GM19025 (cell line): ENCODE data around the gene C19orf67.
A peak's percentile ranks its signal among the peaks of the same experiment; 100 is the strongest.

Experiments
- ATAC-seq: cut with Tn5 transposase; IDR thresholded peaks from one replicate; pipeline ENCODE4 v1.9.1; 2021; ENCODE audit warnings: mild to moderate bottlenecking, low read depth, moderate library complexity; ENCODE audit not compliant: unreplicated experiment

The C19orf67 gene

GRCh38 chr19:14085309-14085995 lies at the start of gene C19orf67:
Gene C19orf67, minus strand, starts transcription at chr19:14085783. Its CDS starts 156 bp downstream, at chr19:14085627.
- no peak for ATAC-seq

- ATAC-seq: no peak
Measured at GRCh38 chr19:14135355-14135754, 49.8 kb upstream of the C19orf67 start.

- ATAC-seq: no peak
Measured at GRCh38 chr19:14127929-14128509, 42.4 kb upstream of the C19orf67 start.

GRCh38 chr19:14127176-14127575 lies 41.6 kb upstream of the C19orf67 start:
- no peak for ATAC-seq

DNA sequence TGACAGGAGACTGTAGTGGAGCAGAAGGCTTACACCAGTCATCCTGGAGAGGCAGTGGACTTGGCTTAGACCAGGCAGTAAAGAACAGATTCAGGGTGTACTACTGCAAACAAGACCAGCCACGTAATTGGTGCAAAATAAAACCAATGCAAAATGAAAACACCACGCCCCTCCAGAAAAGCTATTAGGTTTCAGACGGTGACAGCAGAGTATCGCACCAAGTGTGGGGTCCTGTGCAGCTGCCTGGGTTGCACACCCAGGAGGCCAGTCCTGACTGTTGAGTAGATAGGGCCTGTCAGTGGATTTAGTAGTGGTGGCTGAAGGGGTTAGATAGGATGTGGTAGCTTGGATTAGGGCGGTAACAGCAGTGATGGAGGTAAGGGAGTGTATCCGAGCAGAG lies 37.3 kb upstream of the C19orf67 start:
- no peak for ATAC-seq

DNA sequence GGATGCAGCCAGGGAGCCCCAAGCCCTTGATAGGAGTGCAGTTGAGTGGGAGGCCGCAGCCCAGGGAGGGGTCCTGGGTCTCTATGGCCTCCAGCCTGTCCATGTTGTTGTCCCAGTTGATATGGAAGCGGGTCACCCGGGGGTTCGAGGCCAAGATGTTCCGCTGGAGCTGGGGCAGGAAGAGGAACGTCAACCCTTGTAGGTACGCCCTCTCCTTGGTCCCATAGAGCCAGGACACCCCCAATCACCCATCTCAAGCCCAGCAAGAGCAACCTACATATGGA lies 34.9 kb upstream of the C19orf67 start:
- no peak for ATAC-seq

DNA sequence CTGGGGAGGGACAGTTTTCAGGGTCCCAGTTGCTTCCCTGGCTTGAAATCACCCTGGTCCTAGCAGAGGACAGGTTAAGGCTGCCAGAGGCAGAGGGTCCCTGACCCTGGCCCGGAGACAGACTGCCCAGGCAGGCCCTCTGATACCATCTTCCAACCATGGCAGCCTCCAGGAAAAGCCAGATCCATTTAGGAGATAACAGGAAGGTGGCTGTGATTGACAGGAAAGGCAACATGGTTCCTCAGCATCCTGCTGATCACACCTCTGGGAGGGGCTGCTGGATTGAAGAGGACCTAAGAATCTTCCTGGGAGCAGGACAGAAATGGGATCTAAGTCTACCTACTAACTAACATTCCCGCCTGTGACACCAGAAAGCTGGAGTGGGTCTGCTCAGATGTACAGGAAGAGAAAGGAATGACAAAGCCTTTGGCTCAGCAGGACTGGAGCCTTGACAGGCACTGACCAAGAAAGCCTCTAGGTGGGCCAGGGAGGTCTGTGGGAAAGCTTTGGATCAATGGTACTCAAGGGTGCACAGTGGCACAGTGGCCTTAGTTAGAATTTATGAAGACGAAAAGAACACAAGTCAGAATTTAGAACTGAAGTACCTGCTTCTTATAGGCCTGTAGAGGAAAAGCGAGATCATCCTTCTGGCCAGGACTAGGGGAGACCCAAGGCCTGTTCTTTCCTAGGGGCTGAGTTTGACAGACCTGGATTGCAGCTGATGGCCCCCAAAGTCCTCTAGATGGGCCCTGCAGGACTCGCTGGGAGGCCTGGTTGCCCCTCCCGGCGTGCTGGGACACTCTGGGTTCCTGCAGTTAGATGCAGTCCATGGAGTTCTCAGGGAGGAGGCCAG lies 34.3 kb upstream of the C19orf67 start:
- no peak for ATAC-seq

DNA sequence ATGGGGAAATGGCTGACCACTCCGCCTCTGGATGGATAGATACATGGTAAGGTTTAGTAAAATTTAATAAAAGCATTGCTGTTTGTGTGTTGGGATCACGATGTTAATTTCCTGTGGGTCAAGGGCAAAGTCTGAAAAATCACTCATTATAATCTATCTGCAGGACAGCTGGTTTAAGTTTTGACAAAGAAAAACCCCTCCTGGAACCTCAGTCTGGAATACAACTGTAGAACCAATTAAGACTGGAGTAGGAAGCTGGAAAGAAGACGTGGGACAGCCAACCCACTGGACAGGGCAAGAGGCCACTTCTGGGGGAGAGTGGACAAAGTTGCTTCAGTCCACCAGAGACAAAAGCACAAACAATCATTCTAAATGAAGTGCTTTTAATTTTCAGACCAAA lies 33.6 kb upstream of the C19orf67 start:
- ATAC-seq: no peak

DNA sequence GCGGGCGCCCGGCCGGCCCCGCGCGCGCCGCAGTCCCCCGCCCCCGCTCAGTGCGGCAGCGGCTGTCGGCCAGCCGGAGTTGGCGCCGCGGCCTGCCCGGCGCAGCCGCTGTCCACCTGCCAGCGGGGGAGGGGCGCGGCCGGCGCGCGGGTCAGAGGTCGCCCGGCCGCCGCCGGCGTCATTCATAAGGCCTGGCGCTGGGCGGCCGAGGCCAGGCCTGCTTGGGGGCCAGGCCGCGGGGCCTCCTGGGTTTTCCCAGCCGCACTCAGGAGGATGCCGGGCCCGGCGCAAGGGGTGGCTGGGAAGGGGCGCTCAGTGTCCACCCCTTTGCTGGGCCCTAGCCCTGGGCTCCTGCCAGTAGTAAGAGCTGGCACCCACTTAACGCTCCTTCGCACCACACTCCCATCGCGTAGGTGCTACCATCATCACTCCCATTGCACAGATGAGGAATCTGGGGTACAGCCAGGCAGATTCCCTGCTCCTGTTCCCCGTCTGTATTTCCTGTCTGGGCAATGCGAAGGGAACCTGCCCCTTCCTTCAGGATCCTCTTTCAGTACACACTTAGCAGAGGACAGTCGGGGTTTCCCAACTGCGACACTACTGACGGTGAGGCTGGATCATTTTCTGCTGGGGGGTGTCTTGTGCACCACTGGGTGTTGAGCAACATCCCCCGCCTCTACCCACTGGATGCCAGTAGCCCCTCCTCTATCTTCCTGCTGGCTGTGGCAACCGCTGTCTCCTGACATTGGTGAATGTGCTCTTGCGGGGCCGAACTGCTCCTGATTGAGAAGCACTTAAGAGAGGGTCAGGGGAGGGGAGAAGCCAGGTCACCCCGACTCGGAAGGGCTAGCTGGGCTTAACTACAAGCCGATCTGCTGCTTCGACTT lies 32.8 kb upstream of the C19orf67 start:
- ATAC-seq: peak; percentile 29

- peak; percentile 91 for ATAC-seq
Measured at GRCh38 chr19:14117668-14118164, 32.1 kb upstream of the C19orf67 start, which contains the start of gene PRKACA. Gene PRKACA, minus strand, starts transcription at chr19:14117762. Its CDS starts 215 bp downstream, at chr19:14117547.

DNA sequence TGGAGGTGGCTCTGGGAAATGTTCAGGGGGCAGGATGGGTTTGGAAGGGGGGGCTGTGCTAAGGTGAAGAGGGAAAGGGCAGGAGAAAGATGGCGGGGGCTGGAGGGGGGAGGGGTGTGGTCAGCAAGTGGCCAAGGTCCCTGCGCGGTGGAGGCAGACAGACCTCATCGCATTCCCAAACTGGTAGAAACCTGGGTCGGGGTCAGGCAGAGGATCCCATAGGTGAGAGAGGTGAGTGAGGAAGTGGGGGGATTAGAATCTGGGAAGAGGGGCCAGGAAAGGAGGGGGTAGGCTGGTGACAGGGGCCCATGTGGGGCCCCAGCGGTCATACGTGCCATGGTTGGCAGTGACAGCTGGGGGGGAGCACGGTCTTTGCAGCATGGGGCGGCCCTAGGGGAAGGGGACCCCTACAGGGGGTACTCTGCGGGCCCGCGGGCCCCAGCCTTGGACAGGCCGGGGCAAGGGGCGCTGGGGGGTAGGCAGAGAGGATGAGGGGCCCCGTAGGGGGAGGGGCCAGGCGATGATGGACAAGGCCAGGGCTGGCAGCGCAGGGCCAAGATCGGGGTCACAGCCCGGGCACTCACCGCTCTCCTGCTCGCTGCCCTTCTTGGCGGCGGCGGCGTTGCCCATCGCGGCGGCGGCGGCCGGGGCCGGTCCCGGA lies 31.5 kb upstream of the C19orf67 start:
- ATAC-seq: peak; percentile 5

DNA sequence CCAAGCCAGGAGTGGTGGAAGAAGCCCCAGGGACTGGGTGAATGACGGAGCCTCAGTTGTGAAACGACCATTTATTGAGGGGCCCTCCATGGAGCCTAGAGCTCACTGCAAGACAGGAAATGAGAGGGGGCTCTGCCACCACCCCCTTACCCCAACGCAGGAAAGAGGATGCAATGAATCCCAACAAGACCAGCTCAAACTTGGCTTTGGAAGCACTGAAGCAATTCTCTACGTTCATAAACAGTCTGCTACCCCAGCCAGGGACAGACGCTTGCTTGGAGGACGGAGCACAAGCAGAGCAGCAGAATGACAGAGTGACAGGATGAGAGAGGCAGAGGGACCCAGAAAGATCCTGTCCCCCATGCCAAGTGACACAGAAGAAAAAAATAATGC lies 30.9 kb upstream of the C19orf67 start:
- no peak for ATAC-seq

DNA sequence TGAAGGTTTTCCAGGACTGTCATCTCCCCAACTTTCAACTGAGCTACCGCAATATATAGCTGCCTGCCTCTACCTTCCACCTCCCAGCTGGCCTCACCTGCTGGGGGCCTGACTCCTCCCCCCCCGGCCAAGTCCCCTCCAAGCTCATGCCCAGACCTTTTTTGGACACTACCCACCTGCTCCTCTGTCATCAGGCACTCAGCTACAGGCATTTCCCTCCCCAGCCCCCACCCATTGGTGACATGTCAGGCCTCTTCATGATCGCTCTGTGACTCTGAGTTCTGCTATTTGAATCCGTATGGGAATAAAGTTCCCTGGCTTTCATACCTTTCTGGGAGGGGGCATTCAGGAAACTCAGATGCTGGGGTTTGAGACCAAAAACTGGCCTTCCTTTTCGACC lies 30.2 kb upstream of the C19orf67 start:
- ATAC-seq: no peak

- no peak for ATAC-seq
Measured at GRCh38 chr19:14114854-14115253, 29.3 kb upstream of the C19orf67 start.

GRCh38 chr19:14114439-14114838 lies 28.9 kb upstream of the C19orf67 start:
- no peak for ATAC-seq

GRCh38 chr19:14113762-14114414 lies 28.3 kb upstream of the C19orf67 start:
- no peak for ATAC-seq

- no peak for ATAC-seq
Measured at GRCh38 chr19:14112809-14113385, 27.3 kb upstream of the C19orf67 start.

DNA sequence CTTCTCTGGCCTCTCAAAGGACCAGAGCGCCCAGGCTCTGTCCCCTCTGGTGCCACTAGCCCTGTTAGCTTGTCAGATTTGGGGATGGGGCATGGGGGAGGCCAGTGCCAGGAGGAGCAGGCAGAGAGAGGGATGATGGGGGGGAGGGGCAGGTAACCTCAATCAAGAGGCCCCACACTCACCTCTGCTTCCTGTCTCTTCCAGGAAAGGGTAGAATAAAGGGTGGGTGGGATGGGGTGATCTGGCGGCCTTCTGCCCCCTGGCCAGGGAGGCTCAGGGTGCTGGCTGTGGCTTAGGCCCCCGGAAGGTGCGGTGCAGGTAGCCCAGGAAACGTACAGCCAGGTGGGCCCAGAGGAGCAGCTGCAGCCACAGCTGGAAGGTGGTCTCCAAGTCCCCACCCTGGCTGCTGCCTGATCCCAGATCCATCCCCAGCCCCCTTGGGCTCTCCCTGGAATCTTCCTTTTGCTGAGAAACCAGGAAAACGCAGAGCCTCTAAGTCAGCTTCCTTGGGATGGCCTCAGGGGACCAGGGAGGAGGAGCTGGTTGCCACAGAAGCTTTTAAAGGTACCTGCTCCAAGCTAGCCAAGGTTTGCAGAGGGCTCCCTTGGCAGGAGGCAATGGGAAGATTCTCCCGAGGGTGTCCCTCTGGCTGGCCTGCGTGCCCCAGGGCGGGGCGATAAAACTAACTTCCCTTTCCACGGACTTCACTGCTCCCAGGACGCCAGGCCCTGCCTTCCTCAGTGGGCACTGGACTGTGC lies 26.6 kb upstream of the C19orf67 start:
- ATAC-seq: no peak
